Activated naive CD4-positive, alpha-beta T cell treated with anti-CD3 and anti-CD28 coated beads, Interleukin-2, amount 50 U/mL, for 24 hours (primary cell): ENCODE measurements around the gene WDR45B.

ENCODE experiments used
- H3K27ac Mint-ChIP-seq: one replicate; pipeline ENCODE4 v1.8.0; 2021; ENCODE audit warnings: mild to moderate bottlenecking, mixed read lengths
- H3K27me3 Mint-ChIP-seq: one replicate; pipeline ENCODE4 v1.8.0; 2021; ENCODE audit warnings: mixed read lengths
- H3K36me3 Mint-ChIP-seq: one replicate; pipeline ENCODE4 v1.8.0; 2021; ENCODE audit warnings: mixed read lengths
- H3K4me1 Mint-ChIP-seq: one replicate; pipeline ENCODE4 v1.8.0; 2021; ENCODE audit warnings: mixed read lengths
- H3K4me3 Mint-ChIP-seq: one replicate; pipeline ENCODE4 v1.8.0; 2021; ENCODE audit warnings: mild to moderate bottlenecking, mixed read lengths
- H3K9me3 Mint-ChIP-seq: one replicate; pipeline ENCODE4 v1.8.0; 2021; ENCODE audit warnings: mixed read lengths

The WDR45B gene

DNA sequence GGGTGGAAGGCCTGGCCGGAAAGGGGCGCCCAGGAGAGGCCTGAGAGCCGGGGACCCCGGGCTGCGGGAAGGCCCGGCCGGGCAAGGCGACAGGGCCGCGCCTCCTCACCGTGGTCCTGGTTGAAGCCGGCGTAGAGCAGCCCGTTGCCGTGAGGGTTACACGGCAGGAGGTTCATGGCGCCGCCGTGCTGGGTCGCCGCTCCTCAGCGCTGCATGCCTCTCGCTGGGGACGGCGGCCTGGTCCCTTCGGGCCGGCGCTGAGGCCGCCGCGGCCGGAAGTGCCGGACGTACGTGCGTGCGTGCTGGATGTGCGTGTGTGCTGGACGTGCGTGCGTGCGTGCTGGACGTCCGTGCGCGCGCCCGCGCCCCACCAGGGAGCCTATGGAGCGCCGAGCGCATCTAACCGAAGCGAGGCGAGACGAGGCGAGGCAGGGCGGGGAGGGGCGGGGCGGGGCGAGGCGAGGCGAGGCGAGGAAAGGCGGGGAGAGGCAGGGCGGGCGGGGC is at the start of gene WDR45B:
TSS of gene WDR45B (minus strand) at position 280 of the 504 bp plus-strand sequence. CDS start at position 176, 104 bp downstream.
- no peaks in the 10 kb centered on the region for H3K27me3 Mint-ChIP-seq
- H3K36me3 Mint-ChIP-seq = no peaks in the 10 kb centered on the region
- H3K9me3 Mint-ChIP-seq = no peaks in the 10 kb centered on the region
- peak within 1 kb of the TSS; percentile 74 for H3K27ac Mint-ChIP-seq
- peaks cover 26% of the 10 kb centered on the region for H3K4me1 Mint-ChIP-seq
- peak within 1 kb of the TSS; percentile 87 for H3K4me3 Mint-ChIP-seq

DNA sequence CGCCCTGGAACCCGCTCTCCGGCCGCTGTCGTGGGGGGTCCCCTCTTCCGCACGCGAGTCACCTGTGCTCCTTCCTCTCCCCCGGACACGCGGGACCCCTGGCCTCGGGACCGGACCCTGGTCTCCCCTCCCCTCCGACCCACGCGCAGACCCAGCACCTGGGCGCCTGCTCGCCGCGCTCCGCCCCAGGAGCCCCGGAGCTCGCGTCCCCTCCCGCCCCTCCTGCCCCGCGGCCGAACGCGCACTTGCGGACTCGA is 49.5 kb upstream of the WDR45B start:
- peak overlapping the region; percentile 15 for H3K4me3 Mint-ChIP-seq
- H3K27ac Mint-ChIP-seq = no peak overlapping the region
- peaks cover 11% of the 10 kb centered on the region for H3K4me1 Mint-ChIP-seq
- H3K9me3 Mint-ChIP-seq = no peaks in the 10 kb centered on the region
- no peaks in the 10 kb centered on the region for H3K27me3 Mint-ChIP-seq
- peaks cover 8% of the 10 kb centered on the region for H3K36me3 Mint-ChIP-seq

DNA sequence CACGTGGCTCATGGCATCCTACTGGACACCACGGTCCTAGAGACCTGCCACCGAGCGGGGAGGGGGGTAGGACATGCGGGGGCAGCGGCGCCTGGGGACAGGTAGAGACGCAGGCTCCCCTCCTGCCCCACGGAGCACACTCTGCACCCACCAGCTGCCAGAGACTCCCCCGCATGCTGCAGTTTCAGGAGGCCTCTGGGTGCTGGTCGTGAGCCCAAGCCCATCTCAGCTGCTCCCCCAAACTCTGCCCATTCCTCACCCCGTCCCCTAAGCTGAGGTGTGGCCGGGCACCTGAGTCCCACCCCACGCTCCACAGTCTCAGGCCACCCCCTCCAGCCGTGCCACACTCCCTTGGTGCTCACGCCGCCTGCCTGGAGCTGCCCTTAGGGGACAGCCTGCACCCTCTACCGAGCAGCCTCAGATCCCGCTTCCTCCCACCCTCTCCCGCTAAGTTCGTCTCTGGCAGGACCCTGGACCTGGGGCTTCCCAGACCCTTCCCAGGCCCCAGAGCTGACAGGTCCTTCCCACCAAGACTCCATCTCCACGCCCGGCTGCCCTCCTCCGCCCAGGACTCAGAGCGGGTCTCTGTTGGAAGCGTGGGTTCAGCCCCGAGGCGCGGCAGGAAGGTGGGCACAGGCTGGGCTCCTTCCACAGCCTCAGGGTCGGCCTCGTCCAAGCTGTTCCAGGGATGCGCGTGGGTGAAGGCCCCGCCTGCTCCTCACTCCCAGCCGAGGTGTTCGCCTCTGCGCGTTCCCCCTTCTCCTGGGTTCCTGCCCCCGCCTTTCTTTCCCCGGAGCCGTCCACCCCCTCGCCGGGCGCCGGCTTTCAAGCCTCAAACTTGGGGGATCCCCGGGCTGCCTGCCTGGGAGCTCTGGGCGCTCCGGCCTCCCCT is 48.9 kb upstream of the WDR45B start:
- Mint-ChIP-seq H3K9me3 (no peaks in the 10 kb centered on the region), H3K36me3 (peaks cover 8% of the 10 kb centered on the region), H3K4me1 (peaks cover 11% of the 10 kb centered on the region), H3K27me3 (no peaks in the 10 kb centered on the region), H3K27ac (no peak overlapping the region), H3K4me3 (peak overlapping the region; percentile 30)

DNA sequence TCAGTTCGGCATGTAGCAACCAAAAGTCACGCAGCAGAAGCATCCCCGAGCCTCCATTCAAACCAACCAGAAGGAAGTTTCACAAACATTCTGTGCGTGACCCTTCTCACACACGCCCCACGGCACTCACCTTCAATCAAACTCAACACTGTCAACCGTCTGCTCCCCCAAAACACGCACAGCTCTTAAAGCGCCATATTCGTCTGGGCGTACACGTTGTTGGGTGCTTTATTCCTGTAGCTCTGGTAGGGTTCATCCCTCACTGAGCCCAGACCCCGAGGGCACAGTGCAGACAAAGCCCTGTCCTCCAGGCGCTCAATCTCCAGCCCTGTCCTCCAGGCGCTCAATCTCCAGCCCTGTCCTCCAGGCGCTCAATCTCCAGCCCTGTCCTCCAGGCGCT is 48.0 kb upstream of the WDR45B start:
- H3K27ac Mint-ChIP-seq = no peak overlapping the region
- H3K36me3 Mint-ChIP-seq = peaks cover 8% of the 10 kb centered on the region
- peaks cover 11% of the 10 kb centered on the region for H3K4me1 Mint-ChIP-seq
- no peaks in the 10 kb centered on the region for H3K27me3 Mint-ChIP-seq
- H3K4me3 Mint-ChIP-seq = no peak overlapping the region
- no peaks in the 10 kb centered on the region for H3K9me3 Mint-ChIP-seq

DNA sequence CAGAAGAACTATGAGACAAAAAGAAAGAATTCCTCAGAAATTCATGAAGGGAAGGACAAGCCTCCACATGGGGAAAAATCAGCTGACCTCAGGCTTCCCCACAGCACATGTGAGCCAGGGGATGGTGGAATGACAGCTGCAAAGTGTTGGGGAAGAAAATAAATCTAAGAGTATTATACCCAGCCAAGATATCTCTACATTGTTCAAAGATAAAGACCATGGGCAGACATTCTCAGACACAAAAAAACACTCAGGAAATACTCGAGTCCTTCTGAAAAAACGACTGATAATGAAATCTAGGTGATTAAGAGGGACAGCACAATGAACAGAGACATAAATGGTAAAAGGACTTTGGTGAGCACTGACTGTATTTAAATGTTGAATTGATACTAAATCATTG is 46.4 kb upstream of the WDR45B start:
- H3K4me3 Mint-ChIP-seq = no peak overlapping the region
- H3K27me3 Mint-ChIP-seq = no peaks in the 10 kb centered on the region
- peaks cover 11% of the 10 kb centered on the region for H3K4me1 Mint-ChIP-seq
- no peaks in the 10 kb centered on the region for H3K9me3 Mint-ChIP-seq
- peaks cover 10% of the 10 kb centered on the region for H3K36me3 Mint-ChIP-seq
- no peak overlapping the region for H3K27ac Mint-ChIP-seq

DNA sequence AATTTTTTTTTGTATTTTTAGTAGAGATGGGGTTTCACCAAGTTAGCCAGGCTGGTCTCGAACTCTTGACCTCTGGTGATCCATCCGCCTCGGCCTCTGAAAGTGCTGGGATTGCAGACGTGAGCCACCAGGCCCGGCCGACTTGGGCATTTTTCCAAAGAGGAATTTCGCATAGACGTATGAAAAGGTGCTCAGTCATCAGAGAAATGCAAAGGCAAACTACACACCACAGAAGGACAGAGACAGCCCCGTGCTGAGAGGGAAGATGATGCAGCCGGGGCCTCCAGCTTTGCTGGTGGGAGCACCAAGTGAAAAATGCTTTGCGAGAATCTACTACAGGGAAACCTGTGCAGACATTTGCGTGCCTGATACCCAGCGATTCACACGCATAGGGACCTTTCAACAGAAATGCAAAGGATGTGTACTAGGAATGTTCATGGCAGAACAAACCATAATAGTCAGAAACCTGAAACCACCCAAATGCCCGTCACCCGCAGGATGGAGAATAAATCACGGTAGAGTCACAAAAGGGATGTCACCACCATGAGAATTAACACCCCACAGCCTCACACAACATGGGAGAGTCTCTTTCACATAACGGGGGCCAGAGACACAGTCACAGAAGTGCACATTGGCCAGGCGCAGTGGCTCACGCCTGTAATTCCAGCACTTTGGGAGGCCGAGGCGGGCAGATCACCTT is 45.1 kb upstream of the WDR45B start:
- Mint-ChIP-seq H3K27me3 (no peaks in the 10 kb centered on the region), H3K4me3 (no peak overlapping the region), H3K27ac (no peak overlapping the region), H3K9me3 (no peaks in the 10 kb centered on the region), H3K36me3 (peaks cover 10% of the 10 kb centered on the region), H3K4me1 (peaks cover 7% of the 10 kb centered on the region)

DNA sequence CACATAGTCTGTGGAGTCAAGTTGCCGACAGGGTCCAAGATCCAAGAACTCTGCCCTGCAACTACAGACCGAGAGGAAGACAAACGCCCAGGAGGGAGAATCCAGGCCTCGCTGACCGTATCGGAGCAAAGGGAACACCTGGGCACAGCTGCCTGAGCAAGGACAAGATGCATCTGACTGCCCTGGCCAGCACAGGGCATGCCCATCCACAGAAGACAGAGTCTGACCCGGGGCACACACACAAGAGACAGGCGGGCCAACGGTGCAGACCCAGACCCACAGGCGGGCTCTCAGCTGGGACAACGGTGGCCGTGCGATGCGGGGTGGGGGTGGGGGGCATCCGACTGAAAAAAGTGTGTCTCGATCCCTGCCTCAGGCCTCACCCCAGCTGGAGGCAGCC is 44.0 kb upstream of the WDR45B start:
- Mint-ChIP-seq H3K4me1 (peaks cover 7% of the 10 kb centered on the region), H3K27ac (no peak overlapping the region), H3K27me3 (no peaks in the 10 kb centered on the region), H3K36me3 (peaks cover 11% of the 10 kb centered on the region), H3K4me3 (no peak overlapping the region), H3K9me3 (no peaks in the 10 kb centered on the region)

DNA sequence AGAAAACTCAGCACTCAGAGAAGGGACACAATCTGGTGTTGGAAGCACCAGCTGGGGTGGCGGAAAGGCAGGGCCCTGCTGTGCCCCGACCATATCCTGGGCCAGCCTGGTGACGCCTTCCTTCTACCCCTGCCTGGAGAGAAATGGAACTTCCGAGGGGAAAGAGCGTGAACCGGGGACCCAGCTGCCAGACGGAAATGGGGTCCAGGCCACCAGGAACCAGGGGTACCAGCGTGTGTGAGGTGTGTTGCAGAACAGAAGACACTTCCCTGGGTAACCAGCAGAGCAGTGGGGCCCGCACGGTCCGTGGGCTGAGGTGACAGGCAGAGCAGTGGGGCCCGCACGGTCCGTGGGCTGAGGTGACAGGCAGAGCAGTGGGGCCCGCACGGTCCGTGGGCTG is 43.5 kb upstream of the WDR45B start:
- Mint-ChIP-seq H3K36me3 (peaks cover 12% of the 10 kb centered on the region), H3K4me1 (peaks cover 1% of the 10 kb centered on the region), H3K27me3 (no peaks in the 10 kb centered on the region), H3K9me3 (no peaks in the 10 kb centered on the region), H3K4me3 (no peak overlapping the region), H3K27ac (no peak overlapping the region)

DNA sequence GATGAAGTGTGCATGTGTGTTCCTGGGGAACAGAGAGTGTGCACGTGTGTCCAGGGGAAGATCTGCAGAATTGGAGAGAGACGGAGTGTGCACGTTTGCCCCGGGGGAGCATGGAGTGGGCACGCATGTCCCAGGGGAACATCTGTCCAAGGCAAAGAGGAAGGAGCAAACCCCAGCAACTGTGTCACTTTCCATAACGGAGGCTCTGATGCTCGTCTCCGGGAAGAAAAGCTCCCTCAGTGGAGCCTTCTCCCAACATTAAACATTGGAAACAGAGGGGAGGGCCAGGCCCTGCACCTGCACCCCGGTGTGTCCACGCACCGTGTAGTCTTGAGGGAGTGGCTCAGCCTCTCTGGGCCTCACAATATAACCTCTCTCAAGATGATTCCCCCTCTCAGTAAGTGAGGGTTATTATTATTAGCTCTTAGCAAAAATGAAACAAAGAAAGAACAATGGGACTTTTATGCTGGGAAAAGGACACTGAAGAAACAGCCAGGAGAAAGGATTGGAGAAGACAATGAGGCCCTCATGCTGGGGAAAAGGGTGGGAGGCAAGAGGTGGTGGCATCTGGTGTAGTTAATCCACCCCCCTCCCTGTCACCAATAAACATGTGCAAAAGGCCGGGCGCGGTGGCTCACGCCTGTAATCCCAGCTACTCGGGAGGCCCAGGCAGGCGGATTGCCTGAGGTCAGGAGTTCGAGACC is 42.7 kb upstream of the WDR45B start:
- H3K27ac Mint-ChIP-seq = no peak overlapping the region
- H3K9me3 Mint-ChIP-seq = no peaks in the 10 kb centered on the region
- H3K4me1 Mint-ChIP-seq = no peaks in the 10 kb centered on the region
- no peaks in the 10 kb centered on the region for H3K27me3 Mint-ChIP-seq
- H3K4me3 Mint-ChIP-seq = no peak overlapping the region
- H3K36me3 Mint-ChIP-seq = peaks cover 10% of the 10 kb centered on the region

DNA sequence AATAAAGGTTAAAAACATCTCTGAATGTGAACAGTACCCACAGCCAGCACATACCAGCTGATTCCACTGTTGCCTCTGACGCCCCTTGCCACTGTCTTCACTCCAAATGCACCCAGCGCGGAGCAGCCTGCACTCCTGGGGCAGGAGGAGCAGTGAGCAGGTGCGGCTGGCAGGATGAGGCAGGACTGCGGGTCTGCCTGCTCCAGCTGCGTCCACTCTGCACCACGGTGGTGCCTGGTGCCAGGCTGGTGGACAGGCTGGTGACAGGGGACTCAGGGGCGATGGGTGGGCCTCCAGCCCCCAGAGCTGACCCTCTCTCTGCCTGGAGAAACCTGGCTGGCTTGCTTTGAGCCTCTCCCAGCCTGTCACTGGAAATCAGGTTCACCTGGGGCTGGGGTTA is 40.8 kb upstream of the WDR45B start:
- Mint-ChIP-seq H3K27me3 (no peaks in the 10 kb centered on the region), H3K9me3 (no peaks in the 10 kb centered on the region), H3K36me3 (peaks cover 5% of the 10 kb centered on the region), H3K4me3 (no peak overlapping the region), H3K27ac (no peak overlapping the region), H3K4me1 (no peaks in the 10 kb centered on the region)

DNA sequence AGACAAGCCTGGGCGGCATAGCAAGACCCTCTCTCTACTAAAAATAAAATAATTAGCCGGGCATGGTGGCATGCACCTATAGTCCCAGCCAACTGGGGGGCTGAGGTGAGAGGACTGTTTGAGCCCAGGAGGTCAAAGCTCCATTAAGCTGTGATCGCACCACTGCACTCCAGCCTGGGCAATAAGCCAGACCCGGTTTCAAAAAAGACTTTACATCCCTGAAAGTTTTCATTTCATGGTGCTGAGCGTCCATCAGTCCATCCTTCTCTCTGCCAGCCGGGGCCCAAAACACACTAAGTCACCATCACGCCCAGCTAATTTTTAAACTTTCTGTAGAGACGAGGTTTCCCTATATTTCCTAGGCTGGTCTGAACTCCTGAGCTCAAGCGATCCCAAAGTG is 39.6 kb upstream of the WDR45B start:
- Mint-ChIP-seq H3K36me3 (peaks cover 5% of the 10 kb centered on the region), H3K27ac (no peak overlapping the region), H3K4me1 (no peaks in the 10 kb centered on the region), H3K4me3 (no peak overlapping the region), H3K27me3 (no peaks in the 10 kb centered on the region), H3K9me3 (no peaks in the 10 kb centered on the region)

DNA sequence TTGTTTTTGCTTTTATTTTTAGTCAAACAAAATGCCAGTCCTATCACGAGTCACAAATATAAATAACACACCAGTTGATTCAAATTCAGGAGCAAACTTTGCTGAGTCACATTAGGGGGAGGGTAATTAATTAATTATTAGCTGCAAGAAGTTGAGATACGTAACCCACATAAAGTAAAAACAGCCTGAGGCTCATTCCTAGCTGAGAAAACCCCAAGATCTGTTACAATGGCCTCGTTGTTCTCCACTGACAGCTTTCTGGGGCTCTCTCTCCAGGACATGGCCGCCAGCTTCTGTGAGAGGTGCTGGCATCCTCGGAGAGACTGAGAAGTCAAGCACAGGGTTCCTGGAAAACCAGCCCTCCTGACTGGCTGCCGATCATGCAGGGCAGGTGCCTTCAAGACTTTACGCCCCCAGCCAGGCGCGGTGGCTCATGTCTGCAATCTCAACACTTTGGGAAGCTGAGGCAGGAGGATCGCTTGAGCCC is 39.2 kb upstream of the WDR45B start:
- Mint-ChIP-seq H3K4me3 (no peak overlapping the region), H3K27ac (no peak overlapping the region)

DNA sequence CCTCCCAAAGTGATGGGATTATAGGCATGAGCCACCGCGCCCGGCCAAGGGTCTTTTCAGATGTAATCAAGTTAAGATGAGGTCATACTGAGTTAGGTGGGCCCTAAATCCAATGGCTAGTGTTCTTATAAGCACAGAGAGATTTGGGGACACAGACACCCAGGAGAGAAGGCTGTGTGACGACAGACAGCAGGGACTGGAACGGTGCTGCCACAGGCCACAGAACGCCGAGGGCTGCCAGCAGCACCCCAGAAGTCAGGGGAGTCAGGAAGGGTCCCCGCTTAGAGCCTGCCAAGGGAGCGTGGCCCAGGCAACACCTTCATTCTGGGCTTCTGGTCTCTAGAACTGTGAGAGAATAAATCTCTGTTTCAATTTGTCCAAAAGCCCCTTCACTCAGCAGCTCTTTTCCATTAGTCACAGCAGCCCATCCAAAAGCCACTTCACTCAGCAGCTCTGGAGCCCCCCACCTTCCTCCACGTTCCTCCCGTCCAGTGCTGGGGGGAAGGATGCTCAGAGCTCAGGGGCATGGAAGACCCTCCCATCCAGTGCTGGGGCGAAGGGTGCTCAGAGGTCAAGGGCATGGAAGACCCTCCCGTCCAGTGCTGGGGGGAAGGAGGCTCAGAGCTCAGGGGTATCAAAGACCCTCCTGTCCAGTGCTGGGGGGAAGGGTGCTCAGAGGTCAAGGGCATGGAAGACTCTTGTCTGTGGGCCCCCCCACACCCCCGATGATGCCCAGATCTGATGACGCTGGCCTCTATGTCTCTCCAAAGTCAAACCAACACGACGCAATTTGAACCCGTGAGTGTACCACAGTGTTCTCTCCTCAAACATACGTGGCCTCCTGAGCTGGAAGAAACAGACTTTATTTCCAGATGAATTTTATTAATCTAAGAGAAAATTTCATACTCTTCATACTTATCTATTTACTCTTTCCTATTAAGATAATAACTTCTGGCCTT is 38.4 kb upstream of the WDR45B start:
- Mint-ChIP-seq H3K27me3 (no peaks in the 10 kb centered on the region), H3K4me3 (no peak overlapping the region), H3K27ac (no peak overlapping the region)

More for the DNA sequence above, 39.2 kb upstream of the WDR45B start:
- no peaks in the 10 kb centered on the region for H3K27me3 Mint-ChIP-seq
- H3K9me3 Mint-ChIP-seq = no peaks in the 10 kb centered on the region
- H3K36me3 Mint-ChIP-seq = peaks cover 5% of the 10 kb centered on the region
- no peaks in the 10 kb centered on the region for H3K4me1 Mint-ChIP-seq

DNA sequence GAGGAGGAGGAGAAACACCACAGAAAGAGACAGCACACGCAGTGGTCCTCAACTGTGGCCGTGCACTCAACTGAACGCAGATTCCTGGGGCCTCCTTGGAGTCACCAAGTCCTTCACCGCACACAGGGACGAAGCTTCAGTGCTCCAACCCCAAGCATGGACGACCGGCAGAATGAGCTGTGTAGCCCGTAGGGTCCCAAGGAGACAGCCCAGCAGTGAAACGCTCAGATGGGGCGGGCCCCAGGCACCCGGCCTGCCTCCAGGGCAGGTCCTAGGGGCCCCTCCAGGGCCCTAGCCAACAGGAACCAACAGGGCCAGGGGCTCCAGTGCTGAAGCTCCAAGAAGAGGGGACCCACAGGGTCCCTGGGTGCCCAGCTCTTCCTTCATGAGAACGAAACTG is 37.0 kb upstream of the WDR45B start:
- H3K9me3 Mint-ChIP-seq = no peaks in the 10 kb centered on the region
- no peaks in the 10 kb centered on the region for H3K27me3 Mint-ChIP-seq
- H3K4me3 Mint-ChIP-seq = no peak overlapping the region
- H3K36me3 Mint-ChIP-seq = peaks cover 11% of the 10 kb centered on the region
- no peaks in the 10 kb centered on the region for H3K4me1 Mint-ChIP-seq
- no peak overlapping the region for H3K27ac Mint-ChIP-seq

More for the DNA sequence above, 38.4 kb upstream of the WDR45B start:
- Mint-ChIP-seq H3K9me3 (no peaks in the 10 kb centered on the region), H3K4me1 (no peaks in the 10 kb centered on the region), H3K36me3 (peaks cover 11% of the 10 kb centered on the region)
